ENCODE data around the gene RASL11B.

The RASL11B gene

GRCh38 chr4:52865300-52865699 lies 3.2 kb downstream of the RASL11B start:
- no peak overlapping the region for H3K4me2 ChIP-seq (ENCODE audit: low read length)
- no peak overlapping the region for H3K4me3 ChIP-seq (ENCODE audit: low read length)
- H3K4me1 ChIP-seq (ENCODE audit: low read length): no peaks in the 10 kb centered on the region
- H3K27me3 ChIP-seq (ENCODE audit: low read depth, low read length): no peaks in the 10 kb centered on the region
- H3K9me3 ChIP-seq (ENCODE audit: insufficient read depth, low read length): no peaks in the 10 kb centered on the region
- no peaks in the 10 kb centered on the region for H4K20me1 ChIP-seq (ENCODE audit: insufficient read depth, low read length)
- no peak overlapping the region for H3K9ac ChIP-seq (ENCODE audit: low read length)
- no peaks in the 10 kb centered on the region for H3K36me3 ChIP-seq (replicated peaks; ENCODE audit: low read depth, low read length)
- no peak overlapping the region for H2AFZ ChIP-seq (ENCODE audit: low read depth, low read length)
- no peak overlapping the region for H3K27ac ChIP-seq (ENCODE audit: low read length)
- H3K79me2 ChIP-seq (ENCODE audit: low read length): no peaks in the 10 kb centered on the region
- TF ChIP-seq CTCF (IDR thresholded peaks at IDR 0.05; ENCODE audit: low read depth, low read length): no peak
- no peak for TF ChIP-seq EZH2phosphoT487 (IDR thresholded peaks at IDR 0.05; ENCODE audit: low read depth)

DNA sequence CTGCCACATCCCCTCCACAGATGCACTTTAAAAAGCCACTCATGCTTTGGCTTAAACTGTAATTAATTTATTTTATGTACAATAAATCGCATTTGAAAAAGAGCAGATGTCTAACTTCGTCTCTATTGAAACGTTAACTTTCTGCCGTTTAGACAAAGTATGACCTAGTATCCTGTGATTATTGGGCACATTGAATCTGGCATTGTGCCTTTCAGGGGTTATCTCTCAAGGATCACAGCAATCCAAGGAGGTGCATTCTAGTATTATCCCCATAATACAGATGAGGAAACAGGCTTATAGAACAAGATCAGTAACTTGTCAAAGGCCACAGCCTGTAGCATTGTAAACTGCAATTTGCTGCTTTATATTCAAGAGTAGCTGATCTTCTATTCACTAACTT lies 4.6 kb downstream of the RASL11B start:
- no peaks in the 10 kb centered on the region for H3K9me3 ChIP-seq (ENCODE audit: insufficient read depth, low read length)
- H3K27ac ChIP-seq (ENCODE audit: low read length): no peak overlapping the region
- H2AFZ ChIP-seq (ENCODE audit: low read depth, low read length): no peak overlapping the region
- no peaks in the 10 kb centered on the region for H3K36me3 ChIP-seq (replicated peaks; ENCODE audit: low read depth, low read length)
- no peak overlapping the region for H3K4me2 ChIP-seq (ENCODE audit: low read length)
- H3K4me3 ChIP-seq (ENCODE audit: low read length): no peak overlapping the region
- TF ChIP-seq CTCF (IDR thresholded peaks at IDR 0.05; ENCODE audit: low read depth, low read length) (no peak), EZH2phosphoT487 (IDR thresholded peaks at IDR 0.05; ENCODE audit: low read depth) (no peak)
- H3K79me2 ChIP-seq (ENCODE audit: low read length): no peaks in the 10 kb centered on the region
- no peaks in the 10 kb centered on the region for H4K20me1 ChIP-seq (ENCODE audit: insufficient read depth, low read length)
- no peaks in the 10 kb centered on the region for H3K27me3 ChIP-seq (ENCODE audit: low read depth, low read length)
- no peaks in the 10 kb centered on the region for H3K4me1 ChIP-seq (ENCODE audit: low read length)
- H3K9ac ChIP-seq (ENCODE audit: low read length): no peak overlapping the region

- H3K36me3 ChIP-seq (replicated peaks; ENCODE audit: low read depth, low read length): no peaks in the 10 kb centered on the region
- no peak overlapping the region for H3K9ac ChIP-seq (ENCODE audit: low read length)
- H2AFZ ChIP-seq (ENCODE audit: low read depth, low read length): no peak overlapping the region
- H3K27ac ChIP-seq (ENCODE audit: low read length): no peak overlapping the region
- no peaks in the 10 kb centered on the region for H3K27me3 ChIP-seq (ENCODE audit: low read depth, low read length)
- H3K9me3 ChIP-seq (ENCODE audit: insufficient read depth, low read length): no peaks in the 10 kb centered on the region
- H4K20me1 ChIP-seq (ENCODE audit: insufficient read depth, low read length): no peaks in the 10 kb centered on the region
- no peak overlapping the region for H3K4me3 ChIP-seq (ENCODE audit: low read length)
- TF ChIP-seq CTCF (IDR thresholded peaks at IDR 0.05; ENCODE audit: low read depth, low read length) (no peak), EZH2phosphoT487 (IDR thresholded peaks at IDR 0.05; ENCODE audit: low read depth) (no peak)
- no peak overlapping the region for H3K4me2 ChIP-seq (ENCODE audit: low read length)
- H3K79me2 ChIP-seq (ENCODE audit: low read length): no peaks in the 10 kb centered on the region
- H3K4me1 ChIP-seq (ENCODE audit: low read length): no peaks in the 10 kb centered on the region
These were observed 5.0 kb downstream of the RASL11B start for GRCh38 chr4:52867163-52867562.

- Histone ChIP-seq H4K20me1 (ENCODE audit: insufficient read depth, low read length) (no peaks in the 10 kb centered on the region), H3K4me3 (ENCODE audit: low read length) (no peak overlapping the region), H3K36me3 (replicated peaks; ENCODE audit: low read depth, low read length) (no peaks in the 10 kb centered on the region), H2AFZ (ENCODE audit: low read depth, low read length) (no peak overlapping the region), H3K79me2 (ENCODE audit: low read length) (no peaks in the 10 kb centered on the region), H3K27me3 (ENCODE audit: low read depth, low read length) (no peaks in the 10 kb centered on the region), H3K27ac (ENCODE audit: low read length) (no peak overlapping the region), H3K4me2 (ENCODE audit: low read length) (no peak overlapping the region), H3K9me3 (ENCODE audit: insufficient read depth, low read length) (no peaks in the 10 kb centered on the region), H3K9ac (ENCODE audit: low read length) (no peak overlapping the region), H3K4me1 (ENCODE audit: low read length) (no peaks in the 10 kb centered on the region)
- TF ChIP-seq CTCF (IDR thresholded peaks at IDR 0.05; ENCODE audit: low read depth, low read length): no peak
- TF ChIP-seq EZH2phosphoT487 (IDR thresholded peaks at IDR 0.05; ENCODE audit: low read depth): no peak
These were observed 6.0 kb downstream of the RASL11B start for GRCh38 chr4:52868133-52868532.

Data from OCI-LY3 (cell line).